ENCODE results near the gene PLCXD1.

DNA sequence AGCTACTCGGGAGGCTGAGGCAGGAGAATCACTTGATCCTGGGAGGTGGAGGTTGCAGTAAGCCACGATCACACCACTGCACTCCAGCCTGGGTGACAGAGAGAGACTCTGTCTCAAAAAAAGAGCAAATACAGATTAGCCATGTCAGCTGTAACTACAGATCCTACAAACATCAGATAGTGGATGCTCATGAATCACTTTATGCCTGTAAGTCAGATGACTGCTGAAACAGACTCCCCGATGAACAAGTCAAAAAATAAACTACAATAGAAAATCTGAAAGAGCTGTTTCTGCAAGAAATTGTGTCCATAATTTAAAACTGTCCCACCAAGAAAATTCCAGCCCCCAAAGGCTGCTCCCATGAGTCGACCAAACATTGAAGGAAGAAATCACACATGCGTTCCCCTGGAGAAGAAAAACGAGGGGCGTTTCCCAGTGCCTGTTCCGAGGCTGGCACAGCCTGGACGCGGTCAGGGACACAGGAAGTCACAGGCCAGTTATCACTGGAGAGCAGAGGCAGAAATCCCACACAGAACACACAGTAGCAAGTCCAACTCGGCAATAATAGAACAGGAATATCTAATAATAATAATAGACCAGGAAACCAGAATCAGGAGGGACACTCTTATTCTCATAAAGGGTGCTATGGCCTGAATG, 67.4 kb downstream of the PLCXD1 start:
- TF ChIP-seq EZH2 (IDR thresholded peaks at IDR 0.05; ENCODE audit: borderline replicate concordance, low read length): no peak
- TF ChIP-seq, protein P1, sequence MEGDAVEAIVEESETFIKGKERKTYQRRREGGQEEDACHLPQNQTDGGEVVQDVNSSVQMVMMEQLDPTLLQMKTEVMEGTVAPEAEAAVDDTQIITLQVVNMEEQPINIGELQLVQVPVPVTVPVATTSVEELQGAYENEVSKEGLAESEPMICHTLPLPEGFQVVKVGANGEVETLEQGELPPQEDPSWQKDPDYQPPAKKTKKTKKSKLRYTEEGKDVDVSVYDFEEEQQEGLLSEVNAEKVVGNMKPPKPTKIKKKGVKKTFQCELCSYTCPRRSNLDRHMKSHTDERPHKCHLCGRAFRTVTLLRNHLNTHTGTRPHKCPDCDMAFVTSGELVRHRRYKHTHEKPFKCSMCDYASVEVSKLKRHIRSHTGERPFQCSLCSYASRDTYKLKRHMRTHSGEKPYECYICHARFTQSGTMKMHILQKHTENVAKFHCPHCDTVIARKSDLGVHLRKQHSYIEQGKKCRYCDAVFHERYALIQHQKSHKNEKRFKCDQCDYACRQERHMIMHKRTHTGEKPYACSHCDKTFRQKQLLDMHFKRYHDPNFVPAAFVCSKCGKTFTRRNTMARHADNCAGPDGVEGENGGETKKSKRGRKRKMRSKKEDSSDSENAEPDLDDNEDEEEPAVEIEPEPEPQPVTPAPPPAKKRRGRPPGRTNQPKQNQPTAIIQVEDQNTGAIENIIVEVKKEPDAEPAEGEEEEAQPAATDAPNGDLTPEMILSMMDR (conservative IDR thresholded peaks at IDR 0.05 in 1 of 2, IDR thresholded peaks at IDR 0.05 in 1 of 2; ENCODE audit: extremely low read depth in 1 of 2, insufficient read depth in 1 of 2, low read depth in 1 of 2, low read length in 2 of 2): no peak
